Measurements from ENCODE around the gene NTHL1.

NTHL1 gene

GRCh38 chr16:2022723-2023091 lies 24.9 kb downstream of the NTHL1 start:
- TF ChIP-seq CTCF (IDR thresholded peaks at IDR 0.05): no peak
- peak overlapping the region; percentile 29 for H3K4me3 ChIP-seq (ENCODE audit: low read depth, low read length)
- H3K36me3 ChIP-seq (ENCODE audit: control insufficient read depth, insufficient read depth, low read length): no peaks in the 10 kb centered on the region
- no peaks in the 10 kb centered on the region for H3K27me3 ChIP-seq (ENCODE audit: control insufficient read depth, insufficient read depth, low read length)
- peaks cover 5% of the 10 kb centered on the region for H3K4me1 ChIP-seq
- peak overlapping the region; percentile 83 for H3K4me2 ChIP-seq (ENCODE audit: low read length)
- peak overlapping the region; percentile 67 for H2AFZ ChIP-seq
- no peak overlapping the region for H3K9ac ChIP-seq
- no peak overlapping the region for H3K27ac ChIP-seq
- no peaks in the 10 kb centered on the region for H3K79me2 ChIP-seq
- H3K9me3 ChIP-seq (ENCODE audit: control insufficient read depth, low read length): no peaks in the 10 kb centered on the region

- no peaks in the 10 kb centered on the region for H3K9me3 ChIP-seq (ENCODE audit: control insufficient read depth, low read length)
- no peak overlapping the region for H3K27ac ChIP-seq
- no peak overlapping the region for H3K4me2 ChIP-seq (ENCODE audit: low read length)
- H3K4me1 ChIP-seq: peaks cover 3% of the 10 kb centered on the region
- no peak for TF ChIP-seq CTCF (IDR thresholded peaks at IDR 0.05)
- no peaks in the 10 kb centered on the region for H3K79me2 ChIP-seq
- no peaks in the 10 kb centered on the region for H3K27me3 ChIP-seq (ENCODE audit: control insufficient read depth, insufficient read depth, low read length)
- no peak overlapping the region for H3K9ac ChIP-seq
- no peak overlapping the region for H2AFZ ChIP-seq
- no peak overlapping the region for H3K4me3 ChIP-seq (ENCODE audit: low read depth, low read length)
- no peaks in the 10 kb centered on the region for H3K36me3 ChIP-seq (ENCODE audit: control insufficient read depth, insufficient read depth, low read length)
Observed at GRCh38 chr16:2019921-2020831, 27.5 kb downstream of the NTHL1 start.

GRCh38 chr16:2019518-2019920 lies 28.1 kb downstream of the NTHL1 start, which contains the start of gene NPW:
TSS of gene NPW (plus strand) at chr16:2019785.
- Histone ChIP-seq H3K27ac (no peak within 1 kb of the TSS), H2AFZ (no peak within 1 kb of the TSS), H3K9ac (no peak within 1 kb of the TSS), H3K4me2 (ENCODE audit: low read length) (no peak within 1 kb of the TSS), H3K79me2 (no peaks in the 10 kb centered on the region), H3K4me3 (ENCODE audit: low read depth, low read length) (no peak within 1 kb of the TSS), H3K27me3 (ENCODE audit: control insufficient read depth, insufficient read depth, low read length) (no peaks in the 10 kb centered on the region), H3K4me1 (peaks cover 3% of the 10 kb centered on the region), H3K36me3 (ENCODE audit: control insufficient read depth, insufficient read depth, low read length) (no peaks in the 10 kb centered on the region), H3K9me3 (ENCODE audit: control insufficient read depth, low read length) (no peaks in the 10 kb centered on the region)
- TF ChIP-seq CTCF (IDR thresholded peaks at IDR 0.05): no peak

GRCh38 chr16:2016407-2016922 lies 31.2 kb downstream of the NTHL1 start:
- H3K27me3 ChIP-seq (ENCODE audit: control insufficient read depth, insufficient read depth, low read length): no peaks in the 10 kb centered on the region
- no peak for TF ChIP-seq CTCF (IDR thresholded peaks at IDR 0.05)
- no peaks in the 10 kb centered on the region for H3K9me3 ChIP-seq (ENCODE audit: control insufficient read depth, low read length)
- no peak overlapping the region for H3K4me2 ChIP-seq (ENCODE audit: low read length)
- H3K9ac ChIP-seq: no peak overlapping the region
- no peaks in the 10 kb centered on the region for H3K4me1 ChIP-seq
- no peak overlapping the region for H3K4me3 ChIP-seq (ENCODE audit: low read depth, low read length)
- H3K36me3 ChIP-seq (ENCODE audit: control insufficient read depth, insufficient read depth, low read length): no peaks in the 10 kb centered on the region
- H3K79me2 ChIP-seq: no peaks in the 10 kb centered on the region
- H3K27ac ChIP-seq: no peak overlapping the region
- H2AFZ ChIP-seq: no peak overlapping the region

GRCh38 chr16:2015947-2016208 lies 31.8 kb downstream of the NTHL1 start:
- Histone ChIP-seq H3K9me3 (ENCODE audit: control insufficient read depth, low read length) (no peaks in the 10 kb centered on the region), H3K27me3 (ENCODE audit: control insufficient read depth, insufficient read depth, low read length) (no peaks in the 10 kb centered on the region), H3K36me3 (ENCODE audit: control insufficient read depth, insufficient read depth, low read length) (no peaks in the 10 kb centered on the region), H3K4me3 (ENCODE audit: low read depth, low read length) (no peak overlapping the region), H3K4me1 (no peaks in the 10 kb centered on the region), H3K79me2 (no peaks in the 10 kb centered on the region), H2AFZ (no peak overlapping the region), H3K4me2 (ENCODE audit: low read length) (no peak overlapping the region), H3K27ac (no peak overlapping the region), H3K9ac (no peak overlapping the region)
- no peak for TF ChIP-seq CTCF (IDR thresholded peaks at IDR 0.05)

All from parathyroid adenoma (tissue), 2 donors.